K562 (cell line): ENCODE data around the gene C11orf54. TPM values are rescaled to one million over a fixed set of nuclear protein-coding genes. Genes with fewer than 3 reads are reported as not detected.

Source experiments
- HDAC1 ChIP-seq, 2 experiments: fragments of 450-650 bp; IDR thresholded peaks; 2 replicates each; pipeline ENCODE4 v1.6.1; 2016 to 2017; ENCODE audit warnings: inconsistent platforms in 1 of 2, mild to moderate bottlenecking in 1 of 2, moderate library complexity in 1 of 2
- MGA ChIP-seq: fragments of 450-650 bp; IDR thresholded peaks from 2 replicates; pipeline ENCODE4 v1.6.1; 2016; ENCODE audit warnings: mild to moderate bottlenecking, moderate library complexity
- MXD1 ChIP-seq: fragments of 250-450 bp; sonication (Bioruptor Pico); IDR thresholded peaks from 2 replicates; pipeline ENCODE4 v1.8.0; 2021; ENCODE audit warnings: borderline replicate concordance, mild to moderate bottlenecking, moderate library complexity; ENCODE audit not compliant: poor library complexity, severe bottlenecking
- ZNF134 ChIP-seq: fragments of 250-450 bp; sonication (Bioruptor Pico); conservative IDR thresholded peaks from 2 replicates; pipeline ENCODE4 v1.4.0; 2020
- ZNF395 ChIP-seq: fragments of 200-800 bp; sonication (Bioruptor generic); IDR thresholded peaks from 2 replicates; pipeline ENCODE4 v1.6.1; 2017; ENCODE audit warnings: missing genetic modification characterization, missing compliant biosample characterization
- polyA plus RNA-seq, 8 experiments: library from polyadenylated mRNA; depleted of rRNA in 4 of 8; stranded (reverse) in 5 of 8; unstranded in 3 of 8; fragments of >200 nt; fragmentation: Nextera tagmentation in 2 of 8; fragmentation: Illumina TruSeq in 1 of 8; extraction: Ambion mirVana in 2 of 8; extraction: Trizol in 1 of 8; gene quantifications; 2 replicates each; pipeline versions ENCODE4 v1.2.1 to v1.2.3, GENCODE V29; 2011 to 2014; ENCODE audit warnings: inconsistent platforms in 1 of 8, missing spikeins in 1 of 8
- total RNA-seq, 7 experiments: library from RNA; depleted of rRNA in 6 of 7; stranded (reverse); fragments of >200 nt in 6 of 7; fragmentation: Illumina TruSeq in 2 of 7; extraction: Trizol in 2 of 7; gene quantifications; 2 replicates each; pipeline versions ENCODE4 v1.2.1 to v1.2.3, GENCODE V29; 2011 to 2021; ENCODE audit warnings: low replicate concordance in 1 of 7
- TF ChIP-seq, protein P1 (sequence below), 2 experiments: IDR thresholded peaks; 2 replicates each; pipeline ENCODE4 v1.6.1; 2011; ENCODE audit warnings: borderline replicate concordance in 1 of 2, control low read depth in 1 of 2, low read depth in 1 of 2, low read length in 1 of 2, mild to moderate bottlenecking in 1 of 2, mixed read lengths in 1 of 2, moderate library complexity in 1 of 2; ENCODE audit not compliant: insufficient read depth in 1 of 2, insufficient read length in 1 of 2, poor library complexity in 1 of 2, severe bottlenecking in 1 of 2; ENCODE audit errors: extremely low read depth in 1 of 2
- TF ChIP-seq, protein P2 (sequence below), 2 experiments: fragments of 250-450 bp in 1 of 2; fragments of 450-650 bp in 1 of 2; sonication (Bioruptor Pico) in 1 of 2; IDR thresholded peaks; 2 replicates each; pipeline versions ENCODE4 v1.6.1 to v1.8.0; 2016 to 2021; ENCODE audit warnings: mild to moderate bottlenecking in 2 of 2, moderate library complexity in 2 of 2, missing compliant biosample characterization in 1 of 2, missing genetic modification characterization in 1 of 2

The C11orf54 gene
- total and polyA plus RNA-seq, 9 of the 15 experiments (the other 6 are each of a cell fraction or from before 2014, with no cell fraction given), result 13.4 to 33.0 (median 23.1) TPM

- TF ChIP-seq MXD1 (peak; percentile 36), ZNF395 (CRISPR knock-in tag) (peak; percentile 82), HDAC1 (IDR thresholded peaks at IDR 0.05) (peak in 1 of 2 experiments; percentile 42; a peak in 1 of 4 replicates), ZNF134 (CRISPR knock-in tag) (0 out of 2 replicates have a peak, but pooled peaks have one; percentile 22), MGA (peak; percentile 80)
- TF ChIP-seq, protein P1, sequence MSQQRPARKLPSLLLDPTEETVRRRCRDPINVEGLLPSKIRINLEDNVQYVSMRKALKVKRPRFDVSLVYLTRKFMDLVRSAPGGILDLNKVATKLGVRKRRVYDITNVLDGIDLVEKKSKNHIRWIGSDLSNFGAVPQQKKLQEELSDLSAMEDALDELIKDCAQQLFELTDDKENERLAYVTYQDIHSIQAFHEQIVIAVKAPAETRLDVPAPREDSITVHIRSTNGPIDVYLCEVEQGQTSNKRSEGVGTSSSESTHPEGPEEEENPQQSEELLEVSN (IDR thresholded peaks at IDR 0.05; ENCODE audit: borderline replicate concordance in 1 of 2, extremely low read depth in 1 of 2, insufficient read depth in 1 of 2, insufficient read length in 1 of 2, low read depth in 1 of 2, low read length in 1 of 2, poor library complexity in 1 of 2, severe bottlenecking in 1 of 2), result peak; percentile 33 to 58
- TF ChIP-seq, protein P2, sequence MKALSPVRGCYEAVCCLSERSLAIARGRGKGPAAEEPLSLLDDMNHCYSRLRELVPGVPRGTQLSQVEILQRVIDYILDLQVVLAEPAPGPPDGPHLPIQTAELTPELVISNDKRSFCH (CRISPR knock-in tag; IDR thresholded peaks at IDR 0.05), result no peak
- TF ChIP-seq, protein P2 (tag; IDR thresholded peaks at IDR 0.05), result 0 out of 2 replicates have a peak, but pooled peaks have one; percentile 51
Observed at GRCh38 chr11:93740730-93741093, 760 bp upstream of the C11orf54 start (continued).
